Lower leg skin (tissue), 3 donors: ENCODE results near the gene GRIN2B.

Experiments
- CTCF ChIP-seq, 3 donors: fragments of 450-650 bp; IDR thresholded peaks; one replicate each; pipeline ENCODE4 v1.5.1; 2016; ENCODE audit warnings: antibody characterized with exemption in 3 of 3, mild to moderate bottlenecking in 3 of 3, moderate library complexity in 2 of 3
- POLR2A ChIP-seq, 2 donors: fragments of 450-650 bp; IDR thresholded peaks; one replicate each; pipeline ENCODE4 v1.6.1; 2016 to 2017; ENCODE audit warnings: antibody characterized with exemption in 2 of 2, mild to moderate bottlenecking in 1 of 2, moderate library complexity in 1 of 2

GRCh38 chr12:13961971-13962370 is 19.4 kb downstream of the GRIN2B start:
- TF ChIP-seq CTCF (IDR thresholded peaks at IDR 0.05) (no peak), POLR2A (IDR thresholded peaks at IDR 0.05) (no peak)
